Activated CD4-positive, alpha-beta T cell treated with anti-CD3 and anti-CD28 coated beads, Interleukin-2, amount 50 U/mL, for 48 hours (primary cell): ENCODE results near the gene TRNAU1AP.
"Not testable (repeated sequence)": the region's sequence is repeated elsewhere in the genome, so short reads cannot be mapped to it uniquely, and the experiment has no call there.

Experiments used
- DNase-seq, 2 experiments: peaks; one replicate each; pipeline ENCODE4 v3.0.0-alpha.2; 2020

Gene TRNAU1AP

DNA sequence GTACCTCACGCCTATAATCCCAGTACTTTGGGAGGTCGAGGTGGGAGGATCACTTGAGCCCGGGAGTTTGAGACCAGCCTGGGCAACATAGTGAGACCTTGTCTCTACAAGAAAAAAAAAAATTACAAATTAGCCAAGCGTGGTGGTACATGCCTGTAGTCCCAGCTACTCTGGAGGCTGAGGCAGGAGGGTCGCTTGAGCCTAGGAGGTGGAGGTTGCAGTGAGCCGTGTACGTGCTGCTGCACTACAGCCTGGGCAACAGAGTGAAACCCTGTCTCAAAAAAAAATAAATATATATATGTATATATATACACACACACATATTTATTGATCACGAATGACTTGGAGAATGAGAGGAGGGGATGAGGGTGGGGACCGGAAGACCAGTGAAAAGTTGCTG, 30.3 kb upstream of the TRNAU1AP start:
- DNase-seq, result not testable (repeated sequence)

GRCh38 chr1:28525002-28525642, 27.8 kb upstream of the TRNAU1AP start:
- not testable (repeated sequence) for DNase-seq

GRCh38 chr1:28526886-28527285, 26.0 kb upstream of the TRNAU1AP start:
- no peak for DNase-seq

GRCh38 chr1:28530456-28530855, 22.4 kb upstream of the TRNAU1AP start:
- no peak for DNase-seq

DNA sequence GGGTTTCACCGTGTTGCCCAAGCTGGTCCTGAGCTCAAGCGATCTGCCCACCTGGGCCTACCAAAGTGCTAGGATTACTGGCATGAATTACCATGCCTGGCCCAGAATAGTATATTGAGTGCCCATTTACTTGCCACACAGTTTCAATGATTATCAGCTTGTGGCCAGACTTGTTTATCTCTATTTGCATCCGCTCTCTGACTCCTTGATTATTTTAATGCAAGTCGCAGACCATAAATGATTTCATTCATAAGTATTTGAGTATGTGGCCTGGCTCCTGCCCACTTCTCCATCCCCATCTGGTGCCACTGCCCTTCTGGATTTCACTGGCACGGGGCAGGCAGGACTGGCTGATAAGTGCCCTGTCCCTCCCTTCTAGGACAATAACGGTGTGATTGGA, 18.2 kb upstream of the TRNAU1AP start:
- DNase-seq, result no peak

DNA sequence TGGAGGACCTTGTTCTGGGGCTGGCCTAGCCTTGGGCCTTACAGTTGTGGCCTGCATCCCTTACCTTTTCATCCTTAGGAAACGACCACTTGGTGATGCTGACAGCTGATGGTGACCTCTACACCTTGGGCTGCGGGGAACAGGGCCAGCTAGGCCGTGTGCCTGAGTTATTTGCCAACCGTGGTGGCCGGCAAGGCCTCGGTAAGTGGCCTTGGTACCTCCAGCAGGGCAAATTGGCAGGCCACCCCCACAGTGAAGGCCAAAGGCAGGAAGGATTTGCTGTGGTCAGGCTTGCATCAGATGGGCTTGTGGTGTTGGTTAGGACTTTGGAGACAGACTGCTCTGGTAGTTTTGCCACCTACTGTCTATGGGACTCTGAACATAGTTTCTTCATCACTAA, 17.7 kb upstream of the TRNAU1AP start:
- DNase-seq, result no peak

DNA sequence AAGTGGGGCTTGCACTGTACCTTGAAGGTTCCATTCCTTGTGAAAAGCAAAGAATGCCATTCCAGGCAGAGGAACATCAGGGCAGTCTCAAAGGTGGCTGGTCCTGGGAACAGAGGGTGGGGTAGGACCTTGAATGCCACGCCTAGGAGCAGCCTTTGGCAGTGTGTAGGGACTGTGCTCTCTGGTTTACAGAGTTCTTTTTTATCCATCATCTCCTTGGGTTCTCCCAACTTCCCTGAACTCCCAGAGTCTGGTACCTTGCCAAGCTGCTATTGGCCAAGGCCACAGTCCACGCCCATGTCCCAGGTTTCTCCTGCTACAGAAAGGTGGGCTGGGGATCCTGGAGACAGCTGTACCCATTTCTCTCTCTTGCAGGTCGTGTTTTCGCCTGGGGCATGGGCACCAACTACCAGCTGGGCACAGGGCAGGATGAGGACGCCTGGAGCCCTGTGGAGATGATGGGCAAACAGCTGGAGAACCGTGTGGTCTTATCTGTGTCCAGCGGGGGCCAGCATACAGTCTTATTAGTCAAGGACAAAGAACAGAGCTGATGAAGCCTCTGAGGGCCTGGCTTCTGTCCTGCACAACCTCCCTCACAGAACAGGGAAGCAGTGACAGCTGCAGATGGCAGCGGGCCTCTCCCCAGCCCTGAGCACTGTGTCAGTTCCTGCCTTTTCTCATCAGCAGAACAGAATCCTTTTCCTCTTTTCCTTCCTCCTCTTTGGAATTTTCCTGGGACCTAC, 15.3 kb upstream of the TRNAU1AP start:
- DNase-seq, result no peak

DNA sequence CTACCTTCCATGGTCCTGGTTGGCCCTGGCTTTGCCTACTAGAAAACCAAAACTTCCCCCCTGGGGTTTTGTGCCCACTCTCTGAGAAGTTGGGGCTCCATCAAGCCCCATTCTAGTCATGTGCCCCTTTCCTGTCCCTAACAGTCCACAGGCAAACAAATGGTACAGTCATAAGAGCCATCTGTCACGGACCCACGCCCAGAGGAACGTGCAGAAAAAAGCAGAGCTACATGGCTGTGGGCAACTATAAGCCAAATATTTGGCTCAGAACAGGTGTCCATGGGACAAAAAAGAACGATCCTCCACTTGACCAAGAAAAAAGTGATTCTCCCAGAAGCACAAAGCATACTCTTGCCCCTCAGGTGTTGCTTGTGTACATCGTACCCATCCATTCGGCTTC, 14.6 kb upstream of the TRNAU1AP start:
- DNase-seq, result no peak

DNA sequence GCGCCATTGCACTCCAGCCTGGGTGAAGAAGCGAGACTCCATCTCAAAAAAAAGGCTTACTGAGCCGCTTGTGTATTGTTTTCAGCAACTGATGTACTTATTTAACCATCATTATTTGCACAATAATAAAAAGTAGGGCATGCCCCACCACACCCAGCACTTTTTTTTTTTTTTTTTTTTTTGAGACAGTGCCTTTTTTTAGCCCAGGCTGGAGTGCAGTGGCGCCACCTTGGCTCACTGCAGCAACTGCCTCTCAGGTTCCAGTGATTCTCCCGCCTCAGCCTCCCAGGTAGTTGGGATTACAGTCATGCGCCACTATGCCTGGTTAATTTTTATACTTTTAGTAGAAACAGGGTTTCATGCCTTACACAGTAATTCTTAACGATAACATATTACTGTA, 12.2 kb upstream of the TRNAU1AP start:
- DNase-seq, result no peak

DNA sequence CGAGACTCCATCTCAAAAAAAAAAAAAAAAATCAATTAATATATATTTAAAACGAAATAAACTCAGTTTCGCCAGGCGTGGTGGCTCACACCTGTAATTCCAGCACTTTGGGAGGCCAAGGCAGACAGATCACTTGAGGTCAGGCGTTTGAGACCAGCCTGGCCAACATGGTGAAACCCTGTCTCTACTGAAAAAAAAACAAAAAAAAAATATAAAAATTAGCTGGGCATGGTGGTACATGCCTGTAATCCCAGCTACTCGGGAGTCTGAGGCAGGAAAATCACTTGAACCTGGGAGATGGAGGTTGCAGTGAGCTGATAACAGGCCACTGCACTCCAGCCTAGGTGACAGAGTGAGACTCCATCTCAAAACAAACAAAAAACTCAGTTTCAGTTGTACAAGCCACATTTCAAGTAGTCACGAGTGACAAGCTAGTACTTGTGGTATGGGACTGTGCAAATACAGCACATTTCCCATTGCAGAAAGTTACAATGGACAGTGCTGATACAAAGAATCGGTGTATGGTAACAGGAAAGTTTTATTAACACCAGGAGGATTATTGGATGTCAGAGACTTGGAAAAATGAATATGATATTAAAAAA, 11.4 kb upstream of the TRNAU1AP start:
- DNase-seq, result not testable (repeated sequence)

- DNase-seq, result no peak
Measured at GRCh38 chr1:28545246-28545628, 7.6 kb upstream of the TRNAU1AP start.

- DNase-seq, result no peak
Measured at GRCh38 chr1:28548318-28548717, 4.6 kb upstream of the TRNAU1AP start.

DNA sequence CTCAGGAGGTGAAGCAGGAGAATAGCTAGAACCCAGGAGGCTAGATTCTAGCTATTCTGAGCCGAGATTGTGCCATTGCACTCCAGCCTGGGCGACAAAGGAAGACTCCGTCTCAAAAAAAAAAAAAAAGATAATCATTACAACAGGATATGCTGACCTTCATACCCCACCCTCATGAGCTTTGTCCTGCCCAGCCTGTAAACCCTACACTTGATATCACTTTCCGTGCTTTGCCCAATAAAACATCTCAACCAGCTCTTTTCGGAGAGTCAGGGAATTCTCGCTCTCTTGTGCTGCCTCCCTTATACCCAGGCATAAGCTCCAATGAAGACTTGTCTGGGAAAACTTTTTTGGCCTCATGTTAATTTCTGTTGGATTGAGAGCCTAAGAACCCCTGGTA, 1.5 kb upstream of the TRNAU1AP start:
- DNase-seq, result no peak

GRCh38 chr1:28560886-28561285, 8.0 kb downstream of the TRNAU1AP start:
- DNase-seq, result no peak

- DNase-seq, result no peak
Measured at GRCh38 chr1:28564310-28564709, 11.4 kb downstream of the TRNAU1AP start.

DNA sequence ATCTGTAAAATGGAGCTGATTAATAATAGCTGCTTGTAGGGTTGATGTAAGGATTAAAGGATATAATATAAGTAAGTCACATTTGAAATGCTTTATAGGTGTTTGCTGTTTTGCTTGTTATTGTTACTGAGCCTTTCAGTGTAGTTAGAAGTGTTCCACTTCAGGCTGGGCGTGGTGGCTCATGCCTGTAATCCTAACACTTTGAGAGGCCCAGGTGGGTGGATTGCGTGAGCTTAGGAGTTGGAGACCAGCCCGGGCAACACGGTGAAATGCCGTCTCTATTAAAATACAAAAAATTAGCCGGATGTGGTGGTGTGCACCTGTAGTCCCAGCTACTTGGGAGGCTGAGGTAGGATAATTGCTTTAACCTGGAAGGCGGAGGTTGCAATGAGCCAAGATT, 12.2 kb downstream of the TRNAU1AP start:
- no peak for DNase-seq

GRCh38 chr1:28565726-28566125, 12.8 kb downstream of the TRNAU1AP start:
- DNase-seq, result no peak

GRCh38 chr1:28566931-28567330, 14.0 kb downstream of the TRNAU1AP start:
- DNase-seq, result no peak

- DNase-seq, result no peak
Measured at GRCh38 chr1:28571911-28572310, 19.0 kb downstream of the TRNAU1AP start.

- not testable (repeated sequence) for DNase-seq
Measured at GRCh38 chr1:28572891-28573290, 20.0 kb downstream of the TRNAU1AP start.

GRCh38 chr1:28573564-28573963, 20.7 kb downstream of the TRNAU1AP start:
- DNase-seq, result no peak

DNA sequence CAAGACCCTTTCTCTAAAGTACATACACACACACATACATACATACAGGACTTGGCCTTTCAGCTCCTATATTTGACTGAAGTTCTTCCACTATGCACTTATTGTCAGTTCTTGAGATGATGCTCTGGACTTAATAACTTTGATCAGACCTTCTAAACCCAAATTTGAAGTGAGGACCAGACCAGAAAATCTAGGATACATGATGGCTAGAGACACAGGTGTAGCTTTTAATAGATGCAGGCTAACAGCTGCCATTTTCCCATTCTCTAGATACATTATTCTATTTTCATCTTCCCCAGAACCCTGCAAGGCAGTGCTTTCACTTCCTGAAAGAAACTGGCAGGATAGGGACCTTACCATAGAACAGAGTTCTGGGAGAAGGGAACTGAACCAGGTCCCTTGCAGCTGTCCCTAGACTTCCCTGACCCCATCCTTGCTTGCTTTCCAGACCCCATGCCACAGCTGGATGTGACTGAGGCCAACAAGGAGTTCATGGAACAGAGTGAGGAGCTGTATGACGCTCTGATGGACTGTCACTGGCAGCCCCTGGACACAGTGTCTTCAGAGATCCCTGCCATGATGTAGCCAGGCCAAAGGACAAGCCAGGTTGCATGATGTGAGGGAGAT, 24.3 kb downstream of the TRNAU1AP start:
- peak; percentile 40 to 59 for DNase-seq

DNA sequence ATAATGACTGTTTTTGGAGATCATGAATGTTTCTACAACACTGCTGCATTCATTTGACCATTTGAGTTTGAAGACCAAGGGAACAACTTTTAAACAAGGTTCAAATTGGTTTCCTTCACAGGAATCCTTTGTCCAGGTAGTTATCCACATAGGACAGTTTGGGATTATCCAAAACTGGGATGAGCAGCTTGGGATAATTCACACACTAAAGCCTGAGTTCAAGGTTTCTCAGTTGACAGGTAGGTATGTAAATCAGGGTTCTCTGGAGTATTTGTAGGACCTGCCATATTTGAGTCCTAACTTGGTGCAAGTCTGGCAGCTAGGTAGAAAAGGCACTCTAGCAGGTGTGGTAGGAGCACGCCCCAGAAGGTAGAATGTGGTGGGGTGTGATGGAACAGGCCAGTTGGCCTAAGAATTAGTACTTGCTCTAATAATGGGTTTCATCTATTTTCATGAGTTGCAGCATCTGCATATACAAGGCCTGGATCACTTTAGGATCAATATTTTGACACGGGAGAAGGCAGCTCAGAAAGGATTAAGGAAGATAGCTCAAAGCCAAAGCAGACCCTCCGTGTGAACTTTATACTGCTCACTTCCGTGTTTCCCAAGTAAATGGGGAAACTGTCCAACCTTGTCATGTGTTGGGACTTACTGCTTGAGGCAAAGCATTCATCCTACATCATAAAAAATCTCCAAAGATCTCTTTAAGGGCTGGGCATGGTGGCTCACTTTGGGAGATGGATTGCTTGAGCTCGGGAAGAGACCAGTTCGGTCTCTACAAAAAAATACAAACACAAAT, 25.1 kb downstream of the TRNAU1AP start:
- peak; percentile 37 to 40 for DNase-seq
